GM12878 (cell line): ENCODE results near the gene TM9SF2.

Source experiments
- CTCF ChIP-seq, 3 experiments: IDR thresholded peaks in 2 of 3; conservative IDR thresholded peaks in 1 of 3; 2 replicates each; pipeline ENCODE4 v1.5.1; 2011; ENCODE audit warnings: low read depth in 3 of 3, low read length in 3 of 3, mild to moderate bottlenecking in 3 of 3, control low read depth in 2 of 3, moderate library complexity in 2 of 3, inconsistent platforms in 1 of 3, mixed read lengths in 1 of 3; ENCODE audit not compliant: control insufficient read depth in 2 of 3, insufficient read depth in 1 of 3; ENCODE audit errors: extremely low read depth in 1 of 3
- E2F8 ChIP-seq: fragments of 450-650 bp; IDR thresholded peaks from 2 replicates; pipeline ENCODE4 v1.6.1; 2018; ENCODE audit warnings: mild to moderate bottlenecking, low read depth, moderate library complexity; ENCODE audit not compliant: partially characterized antibody
- EP300 ChIP-seq, 2 experiments: fragments of 150-350 bp in 1 of 2; IDR thresholded peaks; 2 replicates each; pipeline ENCODE4 v1.6.1; 2011 to 2012; ENCODE audit warnings: low read depth in 2 of 2, low read length in 2 of 2, borderline replicate concordance in 1 of 2, improper control_type of control experiment in 1 of 2, inconsistent platforms in 1 of 2; ENCODE audit not compliant: control insufficient read depth in 1 of 2
- FOXM1 ChIP-seq: IDR thresholded peaks from 2 replicates; pipeline ENCODE4 v1.6.1; 2012; ENCODE audit warnings: low read depth, mild to moderate bottlenecking, inconsistent platforms, low read length, moderate library complexity
- MYC ChIP-seq: IDR thresholded peaks from 2 replicates; pipeline ENCODE4 v1.6.1; 2011; ENCODE audit warnings: mild to moderate bottlenecking, low read length, moderate library complexity, inconsistent platforms; ENCODE audit not compliant: insufficient read depth, insufficient replicate concordance, insufficient read length, severe bottlenecking
- NFXL1 ChIP-seq: fragments of 450-650 bp; IDR thresholded peaks from 2 replicates; pipeline ENCODE4 v1.6.1; 2017; ENCODE audit warnings: antibody characterized with exemption, mild to moderate bottlenecking, borderline replicate concordance
- POLR2A ChIP-seq: IDR thresholded peaks from 2 replicates; pipeline ENCODE4 v1.6.1; 2011; ENCODE audit warnings: low read depth, mild to moderate bottlenecking, low read length
- POLR2AphosphoS5 ChIP-seq: IDR thresholded peaks from 2 replicates; pipeline ENCODE4 v1.6.1; 2011; ENCODE audit warnings: mild to moderate bottlenecking, low read length, inconsistent platforms
- POU2F2 ChIP-seq: IDR thresholded peaks from 3 replicates; pipeline ENCODE4 v1.6.1; 2011; ENCODE audit warnings: low read depth, mild to moderate bottlenecking, low read length, borderline replicate concordance

DNA sequence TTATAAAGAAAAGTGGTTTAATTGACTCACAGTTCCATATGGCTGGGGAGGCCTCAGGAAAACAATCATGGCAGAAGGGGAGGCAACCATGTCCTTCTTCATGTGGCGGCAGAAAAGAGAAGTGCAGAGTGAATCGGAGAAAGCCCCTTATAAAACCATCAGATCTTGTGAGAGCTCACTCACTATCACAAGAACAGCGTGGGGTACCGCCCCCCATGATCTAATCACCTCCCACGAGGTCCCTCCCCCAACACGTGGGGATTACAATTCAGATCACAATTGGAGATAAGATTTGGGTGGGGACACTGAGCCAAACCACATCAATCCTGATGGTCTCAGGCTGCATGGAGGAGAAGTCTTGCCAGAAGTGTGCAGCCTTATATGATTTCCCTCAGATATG, 26.0 kb downstream of the TM9SF2 start:
- TF ChIP-seq E2F8 (no peak), MYC (no peak), CTCF (IDR thresholded peaks at IDR 0.05 in 2 of 3, conservative IDR thresholded peaks at IDR 0.05 in 1 of 3; ENCODE audit: control insufficient read depth in 2 of 3, extremely low read depth in 1 of 3, insufficient read depth in 1 of 3, low read depth in 3 of 3, low read length in 3 of 3) (no peak), EP300 (IDR thresholded peaks at IDR 0.05; ENCODE audit: borderline replicate concordance in 1 of 2, control insufficient read depth in 1 of 2, low read depth in 2 of 2, low read length in 2 of 2) (no peak), POLR2AphosphoS5 (no peak), NFXL1 (no peak), POLR2A (no peak), POU2F2 (no peak), FOXM1 (no peak)
